Adrenal gland (tissue), 12 donors: Measurements from ENCODE around the gene CLIC6. TPM values are rescaled to one million over a fixed set of nuclear protein-coding genes. Genes with fewer than 3 reads are reported as not detected.

Experiments used
- DNase-seq, 7 donors: peaks; one replicate each; pipeline ENCODE4 v3.0.0-alpha.2; 2019 to 2020
- H3K27ac ChIP-seq, 5 donors: fragments of 200-600 bp; sonication (generic) in 4 of 5; 1 replicate in 3 of 5; 2 replicates in 2 of 5; pipeline versions ENCODE4 v1.5.1 to v1.8.0; 2016 to 2020; ENCODE audit warnings: mild to moderate bottlenecking in 1 of 5
- H3K27me3 ChIP-seq: fragments of 200-600 bp; 2 replicates; pipeline ENCODE4 v1.8.0; 2021
- H3K36me3 ChIP-seq, 2 donors: fragments of 200-600 bp; replicated peaks in 1 of 2; 1 replicate in 1 of 2; 2 replicates in 1 of 2; pipeline versions ENCODE4 v1.5.1 to v1.8.0; 2018 to 2022
- H3K4me1 ChIP-seq, 2 donors: fragments of 200-600 bp; replicated peaks in 1 of 2; 1 replicate in 1 of 2; 2 replicates in 1 of 2; pipeline versions ENCODE4 v1.5.1 to v1.8.0; 2018 to 2021
- H3K4me3 ChIP-seq, 4 donors: fragments of 200-600 bp; sonication (generic) in 3 of 4; one replicate each; pipeline ENCODE4 v1.5.1; 2016 to 2018
- H3K9me3 ChIP-seq, 3 donors: fragments of 200-600 bp; sonication (generic) in 1 of 3; replicated peaks in 1 of 3; 1 replicate in 2 of 3; 2 replicates in 1 of 3; pipeline versions ENCODE4 v1.5.1 to v1.8.0; 2016 to 2021
- POLR2A ChIP-seq, 2 donors: fragments of 450-650 bp; IDR thresholded peaks; one replicate each; pipeline ENCODE4 v1.6.1; 2017; ENCODE audit warnings: antibody characterized with exemption in 2 of 2, mild to moderate bottlenecking in 2 of 2, moderate library complexity in 1 of 2
- WGBS, 4 donors: extraction: QIAGEN DNeasy Blood & Tissue Kit in 2 of 4; methylation state at CpG; one replicate each; pipeline versions ENCODE4 v1.1.5 to v1.1.7; 2013 to 2017; 5-methylcytosine and 5-hydroxymethylcytosine counted together
- intact Hi-C, 2 donors: fragments of 100-400 bp; cut with DNase I; formaldehyde crosslinking; loops; one replicate each; pipeline versions ENCODE4 v1.14.1 to v1.15.0; 2022 to 2023
- polyA plus RNA-seq, 3 donors: library from polyadenylated mRNA; stranded (reverse); fragments of 200-250 nt in 2 of 3; fragments of 350-450 nt in 1 of 3; fragmentation: Illumina TruSeq in 1 of 3; extraction: RNeasy Lipid Tissue Mini Kit (QIAGEN cat#74804) in 1 of 3; gene quantifications; one replicate each; pipeline ENCODE4 v1.2.3, GENCODE V29; 2013 to 2014
- total RNA-seq, 9 donors: library from RNA; depleted of rRNA in 4 of 9; stranded (reverse); fragments of >200 nt in 4 of 9; fragments of 120-200 nt in 1 of 9; fragmentation: NEBNext Ultra II Directional in 1 of 9; extraction: Animal tissue kit (Norgen Biotek cat#: 25700) in 1 of 9; gene quantifications; one replicate each; pipeline versions ENCODE4 v1.1.0 to v1.2.4, GENCODE V29; 2013 to 2023
- TF ChIP-seq, protein P1 (sequence below), 6 experiments: fragments of 450-650 bp in 4 of 6; fragments of 200-600 bp in 2 of 6; sonication (generic) in 1 of 6; IDR thresholded peaks; 1 replicate in 5 of 6; 2 replicates in 1 of 6; pipeline versions ENCODE4 v1.5.1 to v1.8.0; 2016 to 2021; ENCODE audit warnings: antibody characterized with exemption in 6 of 6, mild to moderate bottlenecking in 2 of 6, moderate library complexity in 1 of 6
- donor health status: healthy with polysubstance abuse.
- donor health status: Bipolar disorder and iron deficiency.
- donor health status: DM: yes; HTN: yes; CAD: no.
- donor health status: DM: no; HTN: no; CAD: no.
- donor health status: DM: no; HTN: no; CAD: no.
- donor health status: DM: yes; HTN: yes; CAD: no.

CLIC6 gene
- total and polyA plus RNA-seq, 12 donors, result 0.07 to 0.41 (median 0.24) TPM; not detected in 5

DNA sequence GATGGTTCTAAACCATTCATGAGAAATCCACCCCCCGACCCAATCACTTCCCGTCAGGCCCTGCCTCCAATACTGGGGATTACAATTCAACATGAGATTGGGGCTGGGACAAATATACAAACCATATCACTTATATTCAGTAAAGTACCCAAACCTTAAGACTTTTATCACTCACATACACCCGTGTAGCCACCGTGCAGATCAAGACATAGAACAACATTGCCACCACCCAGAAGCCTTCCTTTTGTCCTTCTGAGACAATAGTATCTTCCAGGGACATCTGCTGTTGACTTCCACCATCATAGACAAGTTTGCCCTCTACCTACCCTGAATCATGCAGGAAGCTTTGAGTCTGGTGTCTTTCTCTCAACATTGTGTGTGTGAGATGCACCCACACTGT lies 37.5 kb downstream of the CLIC6 start:
- 83 to 96% (median 88%) methylated on average over 4 of the region's 4 CpGs for WGBS, 4 donors
- no peak overlapping the region for H3K4me3 ChIP-seq
- no peak for DNase-seq
- H3K36me3 ChIP-seq, result no peaks in the 10 kb centered on the region
- no peaks in the 10 kb centered on the region for H3K9me3 ChIP-seq
- H3K27ac ChIP-seq, result no peak overlapping the region
- H3K27me3 ChIP-seq, result peaks cover 5% of the 10 kb centered on the region
- H3K4me1 ChIP-seq, result no peaks in the 10 kb centered on the region
- TF ChIP-seq, protein P1, sequence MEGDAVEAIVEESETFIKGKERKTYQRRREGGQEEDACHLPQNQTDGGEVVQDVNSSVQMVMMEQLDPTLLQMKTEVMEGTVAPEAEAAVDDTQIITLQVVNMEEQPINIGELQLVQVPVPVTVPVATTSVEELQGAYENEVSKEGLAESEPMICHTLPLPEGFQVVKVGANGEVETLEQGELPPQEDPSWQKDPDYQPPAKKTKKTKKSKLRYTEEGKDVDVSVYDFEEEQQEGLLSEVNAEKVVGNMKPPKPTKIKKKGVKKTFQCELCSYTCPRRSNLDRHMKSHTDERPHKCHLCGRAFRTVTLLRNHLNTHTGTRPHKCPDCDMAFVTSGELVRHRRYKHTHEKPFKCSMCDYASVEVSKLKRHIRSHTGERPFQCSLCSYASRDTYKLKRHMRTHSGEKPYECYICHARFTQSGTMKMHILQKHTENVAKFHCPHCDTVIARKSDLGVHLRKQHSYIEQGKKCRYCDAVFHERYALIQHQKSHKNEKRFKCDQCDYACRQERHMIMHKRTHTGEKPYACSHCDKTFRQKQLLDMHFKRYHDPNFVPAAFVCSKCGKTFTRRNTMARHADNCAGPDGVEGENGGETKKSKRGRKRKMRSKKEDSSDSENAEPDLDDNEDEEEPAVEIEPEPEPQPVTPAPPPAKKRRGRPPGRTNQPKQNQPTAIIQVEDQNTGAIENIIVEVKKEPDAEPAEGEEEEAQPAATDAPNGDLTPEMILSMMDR (IDR thresholded peaks at IDR 0.05), result no peak
- TF ChIP-seq POLR2A (IDR thresholded peaks at IDR 0.05), result no peak
- intact Hi-C loops, result no loop called here

DNA sequence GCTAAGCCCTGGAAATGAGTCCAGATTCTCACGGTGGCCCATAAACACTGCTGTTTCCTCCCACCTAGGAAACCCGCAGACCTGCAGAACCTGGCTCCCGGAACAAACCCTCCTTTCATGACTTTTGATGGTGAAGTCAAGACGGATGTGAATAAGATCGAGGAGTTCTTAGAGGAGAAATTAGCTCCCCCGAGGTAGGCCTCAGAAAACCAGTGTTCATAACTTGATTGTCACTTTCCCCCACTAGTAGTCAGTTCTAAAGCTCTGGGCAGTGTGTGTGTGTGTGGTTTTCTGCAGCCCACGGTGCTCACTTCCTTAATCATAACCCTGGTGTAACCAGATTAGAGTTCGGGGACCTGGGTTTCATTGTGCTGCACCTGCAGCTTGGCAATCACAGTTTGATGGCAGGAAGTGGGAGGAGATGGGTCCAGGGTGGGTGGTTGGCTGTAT lies 39.1 kb downstream of the CLIC6 start:
- Histone ChIP-seq H3K36me3 (no peaks in the 10 kb centered on the region), H3K4me1 (no peaks in the 10 kb centered on the region), H3K4me3 (no peak overlapping the region), H3K27ac (no peak overlapping the region), H3K9me3 (no peaks in the 10 kb centered on the region), H3K27me3 (peaks cover 5% of the 10 kb centered on the region)
- DNase-seq, result no peak
- WGBS, 4 donors, result 71 to 82% (median 76%) methylated on average over 8 of the region's 8 CpGs
- intact Hi-C loops, result no loop called here
- no peak for TF ChIP-seq POLR2A (IDR thresholded peaks at IDR 0.05)
- TF ChIP-seq, protein P1 (IDR thresholded peaks at IDR 0.05), result no peak

DNA sequence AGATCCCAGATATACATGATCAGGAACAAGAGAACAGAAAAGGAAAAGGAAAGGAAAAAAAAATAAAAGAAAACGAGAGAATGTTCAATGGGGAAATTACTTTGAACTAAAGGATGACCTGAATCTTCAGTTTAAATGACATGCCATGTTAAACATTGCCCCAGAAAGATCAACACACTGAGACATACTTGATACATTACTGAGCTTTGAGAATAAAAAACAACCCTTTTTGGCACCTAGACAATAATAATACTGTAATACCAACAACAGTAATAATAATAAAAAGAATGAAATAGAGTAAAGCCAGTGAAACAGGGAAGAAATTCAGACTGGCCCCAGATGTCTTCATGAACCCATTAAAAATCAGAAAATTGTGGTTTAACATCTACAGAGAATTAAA lies 44.8 kb downstream of the CLIC6 start:
- H3K9me3 ChIP-seq, result no peaks in the 10 kb centered on the region
- H3K27me3 ChIP-seq, result no peaks in the 10 kb centered on the region
- no peak for DNase-seq
- no peaks in the 10 kb centered on the region for H3K36me3 ChIP-seq
- H3K27ac ChIP-seq, result no peak overlapping the region
- no peaks in the 10 kb centered on the region for H3K4me1 ChIP-seq
- WGBS, 4 donors, result 51 to 61% (median 55%) methylated on average over 1 of the region's 1 CpG
- no peak overlapping the region for H3K4me3 ChIP-seq
- intact Hi-C loops, result no loop called here
- TF ChIP-seq, protein P1 (IDR thresholded peaks at IDR 0.05), result no peak
- no peak for TF ChIP-seq POLR2A (IDR thresholded peaks at IDR 0.05)

DNA sequence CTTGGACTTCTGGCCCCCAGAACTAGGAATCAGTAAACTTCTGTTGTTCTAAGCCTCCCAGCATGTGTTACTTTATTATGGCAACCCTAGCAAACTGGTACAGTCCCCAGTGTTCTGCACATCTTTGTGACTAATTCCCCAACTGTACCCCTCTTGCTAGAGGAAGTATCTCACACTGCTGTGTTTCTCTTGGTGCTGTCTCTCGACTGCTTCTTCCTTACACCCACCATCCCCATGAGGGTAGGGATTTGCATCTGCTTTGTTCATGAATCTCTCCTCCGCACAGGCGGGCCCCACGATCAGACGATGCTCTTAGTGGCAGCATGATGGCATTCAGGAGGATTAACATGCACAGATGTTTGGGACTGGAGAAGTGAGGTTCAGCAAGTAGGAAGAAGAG lies 46.7 kb downstream of the CLIC6 start:
- no peaks in the 10 kb centered on the region for H3K9me3 ChIP-seq
- intact Hi-C loops, result no loop called here
- no peak for DNase-seq
- H3K4me3 ChIP-seq, result no peak overlapping the region
- H3K4me1 ChIP-seq, result no peaks in the 10 kb centered on the region
- WGBS, 4 donors, result 77 to 89% (median 85%) methylated on average over 5 of the region's 5 CpGs
- H3K27ac ChIP-seq, result no peak overlapping the region
- TF ChIP-seq POLR2A (IDR thresholded peaks at IDR 0.05), result no peak
- TF ChIP-seq, protein P1 (IDR thresholded peaks at IDR 0.05), result no peak
- H3K27me3 ChIP-seq, result no peaks in the 10 kb centered on the region
- no peaks in the 10 kb centered on the region for H3K36me3 ChIP-seq
